HG02798 (cell line): ENCODE measurements around the gene SLC6A6.
"Not testable (repeated sequence)": the region's sequence is repeated elsewhere in the genome, so short reads cannot be mapped to it uniquely, and the experiment has no call there.

Experiments
- ATAC-seq: cut with Tn5 transposase; IDR thresholded peaks from one replicate; pipeline ENCODE4 v1.9.1; 2021; ENCODE audit warnings: mild to moderate bottlenecking; ENCODE audit not compliant: unreplicated experiment, poor library complexity

The SLC6A6 gene

DNA sequence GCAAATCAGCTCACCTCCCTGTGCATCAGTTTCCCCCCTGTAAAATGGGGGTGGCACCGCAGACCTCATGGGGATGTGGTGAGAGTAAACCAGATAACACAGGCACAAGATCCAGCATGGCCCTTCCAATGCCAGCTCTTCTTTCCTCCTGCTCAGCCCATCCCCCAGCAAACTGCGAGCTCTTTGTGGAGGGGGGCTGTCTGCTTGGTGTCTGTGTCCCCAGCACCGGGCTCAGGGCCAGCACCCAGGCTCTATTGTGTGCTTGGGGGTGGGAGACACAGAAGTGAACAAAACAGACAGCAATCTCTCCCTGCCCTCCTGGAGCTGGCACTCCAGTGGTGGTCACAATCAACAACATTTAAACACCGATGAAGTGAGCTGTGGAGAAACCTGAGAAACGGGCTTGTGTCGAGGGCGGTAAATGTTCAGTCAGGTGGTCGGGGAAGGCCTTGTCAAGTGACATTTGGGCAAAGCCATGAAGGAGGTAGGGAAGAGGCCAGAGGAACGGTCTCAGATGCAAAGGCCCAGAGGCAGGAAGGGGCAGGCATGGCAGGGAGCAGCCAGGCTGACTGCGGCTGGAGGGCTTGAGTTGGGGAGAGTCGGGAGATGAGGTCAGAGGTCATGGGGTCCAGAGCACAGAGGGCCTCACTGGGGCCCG lies 109.3 kb downstream of the SLC6A6 start:
- no peak for ATAC-seq

DNA sequence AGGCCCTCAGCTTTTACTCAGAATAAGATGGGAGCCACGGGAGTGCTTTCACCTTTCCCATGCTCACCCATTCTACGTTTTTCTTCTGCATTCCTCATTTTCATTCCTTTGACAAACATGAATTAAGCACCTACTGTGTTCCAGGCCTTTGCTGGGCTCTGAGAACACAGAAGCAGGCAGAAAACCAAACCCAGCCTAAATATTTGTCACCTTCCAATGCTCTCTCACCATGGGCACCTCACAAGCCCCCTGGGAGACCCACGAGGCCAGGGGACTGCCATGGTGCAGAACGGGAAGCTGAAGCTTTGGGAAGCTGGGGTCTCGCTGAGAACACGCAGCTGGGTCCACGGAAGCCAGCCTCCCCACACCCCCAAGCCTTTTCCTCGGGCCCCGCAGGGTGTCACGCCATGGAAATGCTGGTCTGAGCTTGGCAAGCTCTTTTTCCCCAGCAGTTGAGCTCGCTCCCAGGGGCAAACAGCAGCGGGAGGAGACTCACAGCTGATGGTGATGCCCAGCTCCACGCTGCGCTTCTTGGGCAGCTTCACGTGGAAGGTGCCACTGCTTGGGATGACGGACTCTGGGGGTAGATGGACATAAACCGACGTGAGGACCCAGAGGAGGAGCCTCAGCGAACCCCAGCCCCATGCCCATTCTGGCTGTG lies 110.0 kb downstream of the SLC6A6 start:
- no peak for ATAC-seq

DNA sequence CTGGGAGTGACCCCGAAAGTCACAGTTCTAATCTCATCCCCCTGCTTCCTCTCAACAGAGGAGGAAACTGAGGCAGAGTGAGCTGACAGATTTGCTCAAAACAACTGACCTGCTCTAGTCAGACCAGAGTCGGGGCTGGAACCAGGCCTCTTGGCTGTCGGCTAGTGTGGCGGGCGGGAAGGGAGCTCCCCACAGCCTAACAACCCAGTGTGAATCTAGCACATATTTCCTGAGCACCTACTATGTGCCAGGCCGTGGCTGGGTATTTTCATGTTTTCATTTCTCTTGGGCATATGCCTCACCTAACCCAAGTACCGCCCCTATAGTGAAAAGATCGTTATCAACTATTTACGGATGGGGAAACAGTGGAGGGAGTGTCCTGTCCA lies 110.5 kb downstream of the SLC6A6 start:
- no peak for ATAC-seq

DNA sequence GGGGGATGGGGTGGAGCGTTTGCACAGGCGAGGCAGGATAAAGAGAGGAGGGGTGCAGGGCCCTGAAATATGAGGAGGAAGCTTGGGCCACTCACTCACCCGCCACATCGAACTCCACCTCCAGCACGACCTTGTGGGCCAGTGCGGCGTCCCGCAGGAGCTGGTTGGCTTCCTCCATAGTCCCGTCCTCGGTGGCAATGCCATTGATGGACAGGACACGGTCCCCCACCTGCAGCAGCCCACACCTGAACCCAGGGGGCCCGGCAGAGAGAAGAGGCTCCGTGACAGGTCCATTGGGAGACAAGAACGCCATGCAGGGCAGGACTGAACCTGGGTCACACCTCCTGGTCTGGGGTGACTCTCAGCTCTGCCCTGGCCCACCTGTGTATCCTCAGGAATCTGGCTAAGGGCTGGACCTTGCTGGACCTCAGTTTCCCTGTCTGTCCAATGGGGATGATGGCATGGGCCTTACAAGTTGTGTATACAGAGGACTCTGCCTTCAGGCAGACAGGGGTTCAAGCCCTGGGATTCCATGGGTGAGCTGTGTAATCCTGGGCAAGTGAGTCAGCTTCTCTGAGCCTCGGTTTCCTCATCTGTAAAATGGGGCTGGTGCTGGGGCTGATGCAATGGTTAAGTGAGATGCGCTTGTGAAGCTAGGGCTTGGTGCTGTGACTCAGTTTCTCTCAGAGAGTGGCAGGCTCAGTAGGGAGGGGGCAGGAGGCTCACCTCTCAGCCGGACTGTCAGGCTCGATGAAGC lies 111.3 kb downstream of the SLC6A6 start:
- ATAC-seq: no peak

DNA sequence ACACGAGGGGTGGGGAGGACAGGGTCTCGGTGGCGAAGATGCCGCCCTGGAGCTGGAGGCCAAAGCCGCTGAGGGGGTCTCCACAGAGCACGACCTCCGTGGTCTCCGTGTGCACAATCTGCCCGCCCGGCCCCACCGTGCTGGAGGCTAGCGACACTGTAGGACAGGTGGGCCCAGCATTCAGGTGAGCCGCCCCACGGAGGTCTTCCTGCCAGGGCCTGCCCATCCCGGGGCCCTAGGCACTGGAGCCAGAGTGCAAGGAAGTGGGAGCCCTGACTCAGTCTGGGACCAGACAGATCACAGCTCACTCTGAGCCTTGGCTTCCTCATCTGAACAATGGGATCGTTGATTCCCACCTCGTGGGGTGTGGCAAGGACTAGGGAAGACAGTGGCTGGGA lies 111.9 kb downstream of the SLC6A6 start:
- ATAC-seq: no peak

DNA sequence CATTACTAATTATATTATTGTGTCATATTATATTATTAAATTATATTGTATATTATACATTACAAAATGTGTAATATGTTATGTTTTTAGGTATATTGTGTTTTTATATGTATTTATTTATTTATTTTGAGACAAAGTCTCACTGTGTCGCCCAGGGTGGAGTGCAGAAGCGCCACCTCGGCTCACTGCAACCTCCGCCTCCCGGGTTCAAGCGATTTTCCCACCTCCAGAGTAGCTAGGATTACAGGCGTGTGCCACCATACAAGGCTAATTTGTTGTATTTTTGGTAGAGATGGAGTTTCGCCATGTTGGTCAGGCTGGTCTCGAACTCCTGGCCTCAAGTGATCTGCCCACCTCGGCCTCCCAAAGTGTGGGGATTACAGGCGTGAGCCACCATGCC lies 113.1 kb downstream of the SLC6A6 start:
- not testable (repeated sequence) for ATAC-seq

DNA sequence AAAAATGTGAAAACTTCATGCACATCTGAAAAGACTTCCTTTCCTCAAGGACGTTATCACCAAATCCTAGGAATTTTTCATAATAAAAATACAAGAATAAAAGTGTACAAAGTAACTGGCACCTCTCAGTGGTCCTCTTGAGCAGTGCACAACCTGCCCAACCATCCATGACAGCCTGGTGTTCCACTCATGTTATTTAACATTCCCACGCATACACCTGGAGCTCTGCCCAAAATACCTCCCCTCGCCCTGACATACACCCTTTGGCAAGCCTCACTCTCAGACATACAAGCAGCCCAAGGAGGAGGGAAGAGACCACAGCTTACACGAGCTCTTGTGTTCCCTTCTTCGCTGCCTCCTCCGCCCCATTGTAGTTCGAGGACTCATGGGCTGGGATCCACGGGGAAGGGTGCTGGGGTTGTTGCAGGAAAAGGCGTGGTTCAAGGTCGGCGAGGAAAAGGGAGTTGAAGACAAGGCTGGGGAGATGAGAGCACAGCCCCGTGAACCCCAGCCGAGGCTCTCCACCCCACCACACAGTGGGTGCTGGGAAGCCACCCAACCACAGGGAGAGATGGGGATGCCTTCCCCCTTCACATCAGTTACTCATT lies 114.4 kb downstream of the SLC6A6 start:
- no peak for ATAC-seq

DNA sequence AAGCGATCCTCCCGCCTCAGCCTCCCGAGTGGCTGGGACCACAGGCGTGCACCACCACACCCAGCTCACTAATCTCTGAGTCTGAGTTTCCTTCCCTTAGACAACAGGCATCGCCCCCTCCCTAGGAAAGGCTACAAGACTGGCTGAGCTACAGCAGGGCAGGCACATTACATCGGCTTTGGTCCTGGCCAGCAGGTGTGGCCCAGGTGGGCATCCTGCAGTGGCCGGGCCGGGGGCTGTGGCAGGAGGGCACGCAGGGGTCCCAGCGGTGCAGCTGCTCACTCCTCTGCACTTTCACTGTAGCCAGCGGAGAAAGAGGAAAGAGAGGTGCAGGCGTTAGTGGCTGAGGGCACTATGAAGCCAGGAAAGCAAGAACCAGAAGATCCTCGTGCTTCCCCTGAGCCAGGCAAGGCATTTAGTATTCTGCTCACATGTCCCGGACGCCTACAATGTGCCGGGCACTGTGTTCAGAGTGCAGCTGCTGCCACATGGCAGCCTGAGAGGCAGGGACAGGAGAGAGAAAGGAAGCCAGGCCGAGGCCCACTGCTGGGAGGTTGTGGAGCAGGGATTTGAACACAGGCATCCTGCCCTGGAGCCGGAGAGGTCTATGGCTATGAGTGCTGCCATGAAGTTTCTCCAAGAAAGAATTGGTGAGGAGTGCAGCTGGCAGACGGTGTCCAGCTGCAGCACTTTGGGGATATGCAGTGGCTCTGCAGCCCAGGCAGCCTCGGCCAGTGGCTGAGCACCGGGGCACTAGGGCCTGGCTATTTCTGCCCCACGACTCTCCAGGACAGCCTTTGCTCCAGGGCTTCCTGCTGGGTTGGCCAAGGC lies 115.4 kb downstream of the SLC6A6 start:
- no peak for ATAC-seq

DNA sequence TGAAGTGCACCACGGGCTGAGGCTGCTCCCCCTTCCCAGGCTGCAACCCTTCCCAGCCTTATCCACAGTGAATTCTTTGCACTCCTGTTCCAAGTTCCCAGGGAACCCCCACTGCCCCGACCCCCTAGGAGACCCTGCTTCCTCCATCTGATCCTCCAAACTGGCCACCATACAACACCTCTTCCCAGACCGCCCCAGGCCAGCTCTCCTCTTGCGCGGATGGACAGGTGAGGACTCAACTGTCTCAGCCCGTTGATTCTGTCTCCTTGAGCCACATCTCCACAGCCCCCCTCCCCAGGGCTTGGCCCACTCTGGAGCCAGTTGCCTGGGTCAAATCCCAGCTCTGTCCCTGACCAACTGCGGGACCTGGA lies 116.0 kb downstream of the SLC6A6 start:
- ATAC-seq: no peak

DNA sequence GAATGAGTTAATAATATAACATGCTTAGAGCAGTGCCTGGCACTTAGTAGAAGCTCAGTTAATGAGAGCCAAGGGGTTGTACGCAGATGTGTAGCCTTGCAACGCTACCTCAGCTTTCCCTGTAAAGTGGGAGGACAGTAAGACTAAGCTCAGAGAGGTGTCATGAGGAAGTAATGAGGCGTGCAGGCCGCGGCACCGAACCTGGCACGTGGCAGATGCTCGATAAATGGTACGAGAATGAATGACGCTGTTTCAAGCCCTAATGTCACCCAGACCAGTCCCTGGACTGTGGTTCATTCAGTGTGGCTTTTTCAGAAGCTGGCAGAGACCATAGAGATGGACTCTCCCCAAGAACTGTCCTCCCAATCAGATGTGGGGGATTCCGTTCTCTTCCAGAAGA lies 116.5 kb downstream of the SLC6A6 start:
- no peak for ATAC-seq

DNA sequence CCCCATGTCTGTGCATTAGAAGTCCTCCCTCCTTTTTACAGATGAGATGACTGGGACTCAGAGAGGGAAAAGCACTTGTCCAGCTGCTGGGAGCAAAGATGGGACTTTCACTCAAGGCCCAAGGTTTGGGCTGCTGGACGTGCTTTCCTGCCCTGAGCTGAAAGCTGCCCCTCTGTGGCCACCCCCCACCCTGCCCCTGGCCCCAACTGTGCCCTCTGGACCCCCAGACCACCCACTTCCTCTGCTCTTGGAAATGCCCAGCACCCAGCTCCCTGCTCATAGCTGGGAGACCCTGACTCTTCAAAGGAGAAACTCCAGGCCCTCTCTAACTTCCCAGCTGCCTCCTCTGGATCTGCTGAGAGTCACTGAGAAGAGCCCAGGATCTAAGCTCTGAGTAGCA lies 117.0 kb downstream of the SLC6A6 start:
- ATAC-seq: no peak

DNA sequence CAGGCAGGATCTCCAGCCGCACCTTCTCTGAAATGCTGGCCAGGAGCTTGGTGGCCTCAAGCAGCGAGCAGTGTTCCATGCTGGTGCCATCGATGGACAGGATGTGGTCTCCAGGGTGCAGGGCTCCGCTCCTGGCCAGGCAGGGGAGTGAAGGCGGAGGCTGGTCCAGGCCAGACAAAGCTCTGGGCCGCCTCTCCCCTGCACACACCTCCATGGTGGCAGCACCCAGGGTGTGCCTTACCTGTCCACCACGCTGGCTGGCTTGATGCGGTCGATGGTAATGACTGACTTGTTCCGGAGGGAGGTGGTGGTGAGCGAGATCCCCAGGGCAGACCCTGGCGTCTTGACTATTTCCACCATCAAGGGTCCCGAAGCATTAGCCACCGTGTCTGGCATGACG lies 117.7 kb downstream of the SLC6A6 start:
- ATAC-seq: no peak

DNA sequence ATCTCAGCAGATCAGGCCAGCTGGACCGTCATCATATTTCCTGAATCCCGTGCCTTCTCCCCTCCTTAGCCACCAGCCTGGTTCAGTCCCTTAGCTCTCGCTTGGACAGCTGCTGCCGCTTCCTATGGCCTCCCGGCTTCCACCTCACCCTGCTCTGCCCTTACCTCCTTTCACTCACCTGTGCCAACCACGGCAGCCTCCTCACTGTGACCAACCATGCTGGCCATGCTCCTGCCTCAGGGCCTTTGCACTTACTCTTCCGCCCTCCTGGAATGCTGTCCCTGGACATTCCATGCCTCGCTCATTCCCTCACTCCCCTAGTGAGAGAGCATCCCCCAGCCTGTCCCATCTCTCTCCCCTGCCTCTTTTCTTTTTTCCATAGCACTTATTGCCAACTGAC lies 118.6 kb downstream of the SLC6A6 start:
- ATAC-seq: no peak

DNA sequence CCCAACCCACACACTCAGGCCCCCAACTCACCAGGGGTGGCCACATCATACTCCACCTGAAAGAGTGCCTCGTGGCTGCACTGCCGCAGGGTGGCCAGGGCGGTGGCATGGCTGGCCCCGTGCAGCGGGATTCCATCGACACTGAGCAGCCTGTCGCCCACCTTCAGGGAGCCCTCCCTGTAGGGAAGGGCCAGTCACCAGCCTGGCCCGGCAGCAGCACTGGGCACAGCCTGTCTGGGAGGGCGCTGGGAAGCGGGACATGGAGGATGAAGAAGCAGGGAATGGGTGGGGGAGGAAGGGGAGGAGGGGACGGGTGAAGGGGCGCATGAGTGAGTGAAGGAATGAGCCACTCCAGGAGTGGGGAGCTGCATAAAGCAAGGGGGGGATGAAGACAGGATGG lies 119.2 kb downstream of the SLC6A6 start:
- no peak for ATAC-seq

DNA sequence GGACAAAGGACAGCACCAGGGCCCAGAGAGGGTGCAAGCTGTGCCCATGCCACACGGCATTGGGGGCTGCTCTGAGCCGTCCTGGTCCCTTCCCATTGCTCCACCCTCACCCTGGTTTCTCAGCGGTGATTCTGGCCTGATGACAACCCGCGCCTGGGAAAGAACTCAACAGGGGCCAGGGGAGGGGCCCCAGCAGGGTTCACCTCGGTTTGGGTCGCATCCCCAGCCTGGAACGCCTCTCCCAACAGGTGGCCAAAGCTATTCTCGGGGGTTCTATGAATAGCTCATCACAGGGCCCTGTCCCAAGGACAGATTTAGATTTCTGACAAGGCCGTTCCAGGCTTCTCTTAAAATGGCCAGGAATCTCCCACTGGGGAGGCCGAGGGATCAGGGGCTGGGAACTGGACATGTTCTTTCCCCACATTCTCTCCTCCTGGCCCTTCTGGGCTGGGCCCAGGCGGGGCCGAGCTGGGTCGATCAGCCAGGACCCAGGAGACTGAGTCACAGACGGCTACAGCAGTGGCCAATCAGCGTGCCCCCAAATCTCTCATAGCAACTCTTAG lies 119.8 kb downstream of the SLC6A6 start:
- no peak for ATAC-seq

DNA sequence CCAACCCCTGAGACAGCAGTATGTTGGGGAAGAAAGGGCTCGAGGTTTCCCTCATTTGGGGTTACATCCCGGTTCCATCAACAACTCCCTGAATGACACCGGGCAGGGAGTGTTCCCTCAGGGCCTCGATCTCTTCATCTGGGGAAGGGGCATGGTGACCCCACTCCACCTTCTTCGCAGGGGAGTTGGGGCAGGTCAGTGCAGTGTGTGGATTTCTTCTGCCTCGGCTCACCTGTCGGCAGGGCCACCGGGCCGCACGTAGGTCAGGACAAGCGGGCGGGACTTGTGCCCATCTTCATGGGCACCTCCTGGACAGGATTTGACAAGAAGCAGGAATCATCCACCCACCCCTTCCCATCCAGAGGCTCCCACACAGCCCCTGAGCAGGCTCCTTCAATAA lies 120.4 kb downstream of the SLC6A6 start:
- ATAC-seq: no peak

DNA sequence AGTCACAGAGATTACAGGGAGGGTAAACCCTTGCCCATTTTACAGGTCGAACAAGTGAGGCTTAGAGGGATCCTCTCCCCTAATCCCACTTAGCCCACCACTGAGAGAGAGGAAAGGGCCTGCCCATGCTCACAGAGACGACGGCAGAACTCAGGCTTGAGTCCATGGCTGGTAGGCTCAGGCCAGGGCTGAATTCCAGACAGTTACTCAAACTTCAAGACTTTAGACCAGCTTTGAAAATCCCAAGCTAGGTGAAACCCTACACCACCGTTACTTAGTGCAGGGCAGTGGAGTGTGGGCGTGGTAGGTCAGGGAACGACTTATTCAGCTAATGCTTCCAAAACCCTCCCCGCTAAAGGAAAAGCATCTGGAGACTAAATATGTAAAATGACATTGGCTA lies 121.4 kb downstream of the SLC6A6 start:
- ATAC-seq: no peak

DNA sequence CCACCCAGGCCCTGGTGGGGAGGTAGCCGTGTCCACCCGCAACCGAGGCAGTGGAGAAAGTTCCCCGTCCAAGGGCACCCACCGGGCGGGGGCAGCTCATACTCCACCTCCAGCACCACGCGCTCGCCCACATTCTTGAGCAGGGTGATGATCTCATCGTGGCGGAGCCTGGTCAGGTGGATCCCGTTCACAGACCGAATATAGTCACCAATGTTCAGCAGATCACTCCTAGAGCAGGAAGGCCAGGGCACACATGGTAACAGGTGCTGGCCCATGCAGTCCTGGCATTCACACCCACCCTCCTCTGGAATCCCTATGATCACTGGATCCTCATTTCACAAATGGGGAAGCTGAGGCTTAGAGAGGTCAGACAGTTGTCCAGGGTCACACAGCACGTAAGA lies 121.9 kb downstream of the SLC6A6 start:
- ATAC-seq: no peak

DNA sequence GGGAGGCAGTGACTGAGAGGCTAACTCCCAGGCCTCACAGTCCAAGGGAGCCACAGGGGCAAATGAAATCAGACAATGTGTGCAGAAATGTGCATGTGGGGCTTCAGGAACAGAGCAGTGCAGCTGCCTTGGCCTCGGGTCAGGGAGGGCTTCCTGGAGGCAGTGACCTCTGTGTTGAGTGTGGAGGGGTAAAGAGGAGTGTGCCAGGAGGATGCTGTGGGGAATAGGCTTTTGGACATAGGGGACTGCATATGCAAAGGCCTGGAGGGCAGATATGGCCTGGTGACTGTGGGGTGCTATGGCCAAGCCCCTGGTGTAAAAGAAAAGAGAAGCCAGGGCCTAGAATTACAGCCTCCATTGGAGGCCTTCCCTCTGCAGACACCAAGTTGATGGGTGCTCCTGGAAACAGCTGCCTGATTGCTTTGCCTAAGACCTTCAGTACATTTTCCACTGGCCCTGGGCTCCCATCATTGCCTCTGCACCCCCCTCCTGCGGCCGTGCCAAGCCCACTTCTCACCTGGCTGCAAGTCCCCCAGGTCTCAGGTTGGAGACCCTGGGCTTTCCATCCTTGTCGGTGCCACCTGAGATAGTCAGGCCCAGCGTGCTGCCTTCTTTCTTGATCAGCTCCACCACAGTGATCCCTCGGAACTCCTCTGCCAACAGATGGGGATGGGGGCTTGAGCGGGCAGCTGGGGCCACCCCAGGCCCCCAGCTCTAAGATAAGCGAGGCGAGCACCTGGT lies 122.7 kb downstream of the SLC6A6 start:
- ATAC-seq: no peak
